Esophagus muscularis mucosa (tissue), 4 donors: ENCODE data around the gene DCTN3.

Experiments
- CTCF ChIP-seq, 3 experiments: fragments of 200-600 bp in 2 of 3; fragments of 450-650 bp in 1 of 3; sonication (generic) in 2 of 3; IDR thresholded peaks; one replicate each; pipeline ENCODE4 v1.5.1; 2017 to 2019; ENCODE audit warnings: antibody characterized with exemption in 3 of 3, mild to moderate bottlenecking in 2 of 3, moderate library complexity in 1 of 3
- EP300 ChIP-seq: sonication (generic); formaldehyde crosslinking; IDR thresholded peaks from one replicate; pipeline ENCODE4 v1.6.1; 2017; ENCODE audit warnings: antibody characterized with exemption
- POLR2AphosphoS5 ChIP-seq, 2 donors: sonication (generic); formaldehyde crosslinking; IDR thresholded peaks; one replicate each; pipeline ENCODE4 v1.6.1; 2017; ENCODE audit warnings: antibody characterized with exemption in 2 of 2

GRCh38 chr9:34568133-34568532, 52.2 kb downstream of the DCTN3 start:
- no peak for TF ChIP-seq CTCF (IDR thresholded peaks at IDR 0.05)
- no peak for TF ChIP-seq EP300
- no peak for TF ChIP-seq POLR2AphosphoS5 (IDR thresholded peaks at IDR 0.05)
